ENCODE data around the gene TIA1. TPM values are rescaled to one million over a fixed set of nuclear protein-coding genes. Genes with fewer than 3 reads are reported as not detected.
"Not testable (repeated sequence)": the region's sequence is repeated elsewhere in the genome, so short reads cannot be mapped to it uniquely, and the experiment has no call there.

TIA1 gene
- total RNA-seq, 3 donors from 2014 or later = 94.4 to 104 (median 99.8) TPM

DNA sequence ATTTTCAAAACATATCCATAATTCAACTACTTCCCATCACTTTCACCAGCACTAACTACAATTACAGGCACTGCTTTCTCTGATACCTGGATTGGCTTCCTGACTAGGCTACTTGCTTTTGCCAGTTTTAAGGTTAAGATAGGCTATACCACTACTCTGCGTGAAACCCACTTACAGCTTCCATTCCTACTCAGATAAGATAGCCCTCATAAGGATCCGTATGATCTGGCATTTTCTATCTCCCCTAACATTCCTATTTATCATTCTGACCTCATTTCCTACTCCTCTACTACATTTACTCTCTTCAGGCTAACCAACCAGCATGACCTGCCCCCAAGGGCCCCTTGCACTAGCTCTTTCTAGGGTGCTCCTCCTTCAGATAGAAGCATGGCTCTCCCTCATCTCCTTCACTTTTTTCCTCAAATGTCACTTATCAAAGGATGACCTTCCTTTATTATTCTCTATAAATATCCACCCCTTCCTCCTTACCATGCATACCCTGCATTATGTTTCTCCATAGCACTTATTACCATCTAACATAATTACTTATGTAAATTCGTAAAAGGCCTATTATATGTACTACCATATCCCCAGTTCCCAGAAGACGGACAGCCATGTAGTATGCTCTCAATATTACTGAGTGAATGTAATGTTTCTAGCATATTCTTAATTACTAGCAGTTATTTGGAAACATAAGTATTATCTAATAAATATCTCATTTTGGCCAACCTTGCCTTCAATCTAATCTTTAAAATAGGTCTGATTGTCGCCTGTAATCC lies 4.4 kb downstream of the TIA1 start:
- Mint-ChIP-seq H3K9me3 (no peaks in the 10 kb centered on the region), H3K36me3 (ENCODE audit: insufficient read depth) (peaks cover 16% of the 10 kb centered on the region), H3K4me1 (ENCODE audit: low read depth) (peaks cover 55% of the 10 kb centered on the region), H3K27me3 (ENCODE audit: low read depth) (no peaks in the 10 kb centered on the region), H3K4me3 (peak overlapping the region; percentile 40)
- no peak for ATAC-seq
- DNase-seq = no peak

GRCh38 chr2:70242552-70242951 lies 5.9 kb downstream of the TIA1 start:
- H3K9me3 Mint-ChIP-seq = no peaks in the 10 kb centered on the region
- DNase-seq (no peak), ATAC-seq (no peak)
- peaks cover 16% of the 10 kb centered on the region for H3K36me3 Mint-ChIP-seq (ENCODE audit: insufficient read depth)
- H3K4me3 Mint-ChIP-seq = no peak overlapping the region
- no peaks in the 10 kb centered on the region for H3K27me3 Mint-ChIP-seq (ENCODE audit: low read depth)
- H3K4me1 Mint-ChIP-seq (ENCODE audit: low read depth) = peaks cover 53% of the 10 kb centered on the region

- Mint-ChIP-seq H3K9me3 (no peaks in the 10 kb centered on the region), H3K36me3 (ENCODE audit: insufficient read depth) (peaks cover 16% of the 10 kb centered on the region), H3K4me3 (no peak overlapping the region), H3K27me3 (ENCODE audit: low read depth) (no peaks in the 10 kb centered on the region), H3K4me1 (ENCODE audit: low read depth) (peaks cover 46% of the 10 kb centered on the region)
- ATAC-seq (no peak), DNase-seq (no peak)
These were observed 7.1 kb downstream of the TIA1 start for GRCh38 chr2:70241340-70241739.

DNA sequence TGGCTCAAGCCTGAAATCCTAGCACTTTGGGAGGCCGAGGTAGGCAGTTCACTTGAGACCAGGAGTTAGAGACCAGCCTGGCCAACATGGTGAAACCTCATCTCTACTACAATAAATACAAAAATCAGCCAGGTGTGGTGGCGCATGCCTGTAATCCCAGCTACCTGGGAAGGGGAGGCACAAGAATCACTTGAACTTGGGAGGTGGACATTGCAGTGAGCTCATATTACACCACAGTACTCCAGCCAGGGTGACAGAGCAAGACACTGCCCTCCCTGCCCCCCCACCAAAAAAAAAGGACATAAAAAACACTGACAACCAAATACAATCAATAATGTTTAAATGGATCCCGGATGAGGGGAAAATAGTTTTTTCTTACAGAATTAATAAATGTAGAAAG lies 7.8 kb downstream of the TIA1 start:
- H3K4me3 Mint-ChIP-seq = no peak overlapping the region
- peaks cover 16% of the 10 kb centered on the region for H3K36me3 Mint-ChIP-seq (ENCODE audit: insufficient read depth)
- ATAC-seq (no peak), DNase-seq (no peak)
- H3K27me3 Mint-ChIP-seq (ENCODE audit: low read depth) = no peaks in the 10 kb centered on the region
- H3K9me3 Mint-ChIP-seq = no peaks in the 10 kb centered on the region
- H3K4me1 Mint-ChIP-seq (ENCODE audit: low read depth) = peaks cover 40% of the 10 kb centered on the region

DNA sequence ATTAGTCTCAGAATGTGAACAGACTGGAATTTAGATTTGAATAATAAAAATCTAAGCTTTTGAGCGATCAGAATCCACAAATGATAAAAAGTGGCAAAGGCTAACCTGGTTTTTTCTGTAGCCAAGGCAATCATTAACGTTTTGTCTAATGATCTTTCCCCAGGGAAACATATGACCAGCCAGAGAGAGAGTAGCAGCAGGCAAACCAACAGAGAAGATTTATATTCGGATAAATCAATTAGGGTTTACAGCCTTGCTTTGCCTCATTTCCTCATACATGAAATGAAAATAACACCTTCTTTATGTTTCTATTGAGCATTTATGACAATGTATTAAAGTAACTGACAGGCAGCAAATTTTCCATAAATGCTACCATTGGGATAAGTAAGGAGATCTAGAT lies 14.5 kb downstream of the TIA1 start:
- H3K9me3 Mint-ChIP-seq = no peaks in the 10 kb centered on the region
- ATAC-seq (no peak), DNase-seq (no peak)
- no peaks in the 10 kb centered on the region for H3K4me1 Mint-ChIP-seq (ENCODE audit: low read depth)
- peaks cover 22% of the 10 kb centered on the region for H3K36me3 Mint-ChIP-seq (ENCODE audit: insufficient read depth)
- no peaks in the 10 kb centered on the region for H3K27me3 Mint-ChIP-seq (ENCODE audit: low read depth)
- H3K4me3 Mint-ChIP-seq = no peak overlapping the region

GRCh38 chr2:70226781-70227180 lies 21.6 kb downstream of the TIA1 start:
- Mint-ChIP-seq H3K9me3 (no peaks in the 10 kb centered on the region), H3K36me3 (ENCODE audit: insufficient read depth) (peaks cover 46% of the 10 kb centered on the region), H3K4me3 (no peak overlapping the region), H3K4me1 (ENCODE audit: low read depth) (peaks cover 3% of the 10 kb centered on the region), H3K27me3 (ENCODE audit: low read depth) (no peaks in the 10 kb centered on the region)
- DNase-seq (no peak), ATAC-seq (no peak)

DNA sequence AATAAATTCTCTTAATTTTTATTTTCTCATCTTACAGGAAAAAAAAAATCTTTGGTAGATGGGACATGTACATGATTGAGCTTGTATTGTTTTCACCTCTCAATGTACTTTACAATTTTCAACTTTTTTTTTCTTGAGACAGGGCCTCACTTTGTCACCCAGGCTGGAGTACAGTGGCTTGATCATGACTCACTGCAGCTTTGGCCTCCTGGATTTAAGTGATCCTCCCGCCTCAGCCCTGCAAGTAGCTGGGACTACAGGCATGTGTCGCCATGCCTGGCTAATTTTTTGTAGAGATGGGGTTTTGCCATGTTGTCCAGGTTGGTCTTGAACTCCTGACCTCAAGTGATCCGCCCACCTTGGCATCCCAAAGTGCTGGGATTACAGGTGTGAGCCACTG lies 25.1 kb downstream of the TIA1 start:
- H3K36me3 Mint-ChIP-seq (ENCODE audit: insufficient read depth) = peaks cover 45% of the 10 kb centered on the region
- H3K4me1 Mint-ChIP-seq (ENCODE audit: low read depth); H3K9me3 Mint-ChIP-seq; DNase-seq; H3K4me3 Mint-ChIP-seq; ATAC-seq; H3K27me3 Mint-ChIP-seq (ENCODE audit: low read depth): not testable (repeated sequence)

GRCh38 chr2:70214953-70215549 lies 33.4 kb downstream of the TIA1 start:
- no peak for DNase-seq
- no peaks in the 10 kb centered on the region for H3K27me3 Mint-ChIP-seq (ENCODE audit: low read depth)
- H3K36me3 Mint-ChIP-seq (ENCODE audit: insufficient read depth) = peaks cover 33% of the 10 kb centered on the region
- no peaks in the 10 kb centered on the region for H3K9me3 Mint-ChIP-seq
- no peak for ATAC-seq
- H3K4me3 Mint-ChIP-seq = no peak overlapping the region
- peaks cover 18% of the 10 kb centered on the region for H3K4me1 Mint-ChIP-seq (ENCODE audit: low read depth)

DNA sequence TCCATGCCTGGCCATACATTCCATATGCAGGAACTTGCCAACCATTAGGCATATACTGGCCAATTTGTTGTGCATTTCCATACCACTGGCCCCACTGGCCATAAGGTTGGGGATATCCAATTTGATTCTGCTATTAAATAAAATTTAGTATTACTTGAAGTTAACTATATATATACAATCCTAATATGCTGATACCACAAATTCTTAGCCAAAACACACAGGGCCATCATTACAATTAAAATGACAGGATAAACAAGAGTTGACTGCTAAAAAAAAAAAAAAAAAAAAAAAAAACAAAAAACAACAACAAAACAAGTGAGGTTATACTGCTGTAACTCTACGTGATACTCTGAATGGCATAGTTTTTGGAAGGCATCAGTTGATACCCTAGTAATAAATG lies 34.1 kb downstream of the TIA1 start:
- Mint-ChIP-seq H3K4me1 (ENCODE audit: low read depth) (peaks cover 20% of the 10 kb centered on the region), H3K36me3 (ENCODE audit: insufficient read depth) (peaks cover 30% of the 10 kb centered on the region), H3K4me3 (no peak overlapping the region), H3K27me3 (ENCODE audit: low read depth) (no peaks in the 10 kb centered on the region), H3K9me3 (no peaks in the 10 kb centered on the region)
- ATAC-seq (no peak), DNase-seq (no peak)

GRCh38 chr2:70212298-70212932 lies 36.0 kb downstream of the TIA1 start:
- ATAC-seq = no peak
- no peaks in the 10 kb centered on the region for H3K9me3 Mint-ChIP-seq
- no peak overlapping the region for H3K4me3 Mint-ChIP-seq

GRCh38 chr2:70211595-70211994 lies 36.8 kb downstream of the TIA1 start:
- H3K4me3 Mint-ChIP-seq = no peak overlapping the region

More at GRCh38 chr2:70212298-70212932, 36.0 kb downstream of the TIA1 start:
- Mint-ChIP-seq H3K4me1 (ENCODE audit: low read depth) (peaks cover 16% of the 10 kb centered on the region), H3K27me3 (ENCODE audit: low read depth) (no peaks in the 10 kb centered on the region), H3K36me3 (ENCODE audit: insufficient read depth) (peaks cover 17% of the 10 kb centered on the region)
- DNase-seq = no peak

DNA sequence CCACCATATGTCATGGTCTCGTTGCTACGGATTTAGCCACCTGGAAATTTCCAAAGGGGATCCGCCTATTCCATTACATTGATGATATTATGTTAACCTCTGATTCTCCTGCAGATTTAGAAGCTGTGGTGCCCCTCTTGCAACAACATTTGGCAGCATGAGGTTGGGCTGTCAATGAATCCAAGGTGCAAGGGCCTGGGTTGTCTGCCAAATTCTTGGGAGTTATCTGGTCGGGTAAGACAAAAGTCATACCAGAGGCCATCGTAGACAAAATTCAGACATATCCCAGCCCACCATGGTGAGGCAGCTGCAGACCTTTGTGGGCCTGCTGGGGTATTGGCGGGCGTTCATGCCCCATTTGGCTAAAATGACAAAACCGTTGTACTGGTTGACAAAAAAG lies 44.0 kb downstream of the TIA1 start:
- ATAC-seq = no peak
- Mint-ChIP-seq H3K36me3 (ENCODE audit: insufficient read depth) (no peaks in the 10 kb centered on the region), H3K9me3 (no peaks in the 10 kb centered on the region), H3K4me1 (ENCODE audit: low read depth) (no peaks in the 10 kb centered on the region), H3K4me3 (no peak overlapping the region), H3K27me3 (ENCODE audit: low read depth) (no peaks in the 10 kb centered on the region)
- DNase-seq = no peak

More at GRCh38 chr2:70211595-70211994, 36.8 kb downstream of the TIA1 start:
- DNase-seq = no peak
- H3K4me1 Mint-ChIP-seq (ENCODE audit: low read depth) = peaks cover 16% of the 10 kb centered on the region
- H3K9me3 Mint-ChIP-seq = no peaks in the 10 kb centered on the region
- peaks cover 14% of the 10 kb centered on the region for H3K36me3 Mint-ChIP-seq (ENCODE audit: insufficient read depth)
- H3K27me3 Mint-ChIP-seq (ENCODE audit: low read depth) = no peaks in the 10 kb centered on the region
- no peak for ATAC-seq

GRCh38 chr2:70203086-70203485 lies 45.3 kb downstream of the TIA1 start:
- ATAC-seq = no peak
- DNase-seq = no peak
- no peaks in the 10 kb centered on the region for H3K36me3 Mint-ChIP-seq (ENCODE audit: insufficient read depth)
- no peaks in the 10 kb centered on the region for H3K9me3 Mint-ChIP-seq
- peaks cover 2% of the 10 kb centered on the region for H3K27me3 Mint-ChIP-seq (ENCODE audit: low read depth)
- H3K4me1 Mint-ChIP-seq (ENCODE audit: low read depth) = no peaks in the 10 kb centered on the region
- H3K4me3 Mint-ChIP-seq = no peak overlapping the region

DNA sequence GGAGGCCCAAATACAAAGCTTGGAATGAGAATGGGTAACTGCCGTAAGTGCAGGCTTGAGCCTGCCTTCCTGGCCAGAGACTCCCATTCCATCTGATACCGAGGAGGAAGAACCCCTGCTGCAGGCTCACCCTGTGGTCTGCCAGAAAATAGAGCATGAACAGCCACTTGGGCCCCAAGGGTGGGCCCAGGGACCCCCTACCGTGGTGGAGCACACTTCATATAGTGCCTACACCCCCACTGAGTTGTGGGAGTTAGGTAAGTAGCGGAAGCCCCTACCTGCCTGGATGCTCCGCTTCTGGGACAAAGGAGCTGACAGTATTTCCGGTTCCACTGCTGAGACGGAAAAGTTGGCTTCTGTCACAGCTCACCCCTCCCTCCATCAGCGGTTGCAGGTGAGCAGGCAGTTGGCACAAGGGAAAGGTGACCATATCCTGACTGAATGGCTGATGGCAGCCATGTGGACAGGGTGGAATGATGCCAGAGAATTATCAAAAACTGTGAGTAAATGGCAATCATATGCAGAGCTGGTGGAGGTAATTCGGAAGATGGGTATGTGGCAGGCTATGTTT lies 46.1 kb downstream of the TIA1 start:
- Mint-ChIP-seq H3K27me3 (ENCODE audit: low read depth) (peaks cover 2% of the 10 kb centered on the region), H3K4me3 (no peak overlapping the region), H3K9me3 (no peaks in the 10 kb centered on the region), H3K36me3 (ENCODE audit: insufficient read depth) (no peaks in the 10 kb centered on the region), H3K4me1 (ENCODE audit: low read depth) (no peaks in the 10 kb centered on the region)
- ATAC-seq = no peak
- no peak for DNase-seq
